OCI-LY1 (cell line): ENCODE data around the gene PNLIPRP1.

ENCODE experiments used
- EZH2 ChIP-seq: fragments of 200-600 bp; sonication (generic), shearing (Covaris generic); IDR thresholded peaks from 2 replicates; pipeline ENCODE4 v1.8.0; 2017; ENCODE audit warnings: borderline replicate concordance, mixed run types, mild to moderate bottlenecking, antibody characterized with exemption, low read length, moderate library complexity, mixed read lengths
- TF ChIP-seq, protein P1 (sequence below): fragments of 200-600 bp; sonication (generic), shearing (Covaris generic); IDR thresholded peaks from 2 replicates; pipeline ENCODE4 v1.5.1; 2017; ENCODE audit warnings: mild to moderate bottlenecking, antibody characterized with exemption, low read length, moderate library complexity, mixed read lengths

DNA sequence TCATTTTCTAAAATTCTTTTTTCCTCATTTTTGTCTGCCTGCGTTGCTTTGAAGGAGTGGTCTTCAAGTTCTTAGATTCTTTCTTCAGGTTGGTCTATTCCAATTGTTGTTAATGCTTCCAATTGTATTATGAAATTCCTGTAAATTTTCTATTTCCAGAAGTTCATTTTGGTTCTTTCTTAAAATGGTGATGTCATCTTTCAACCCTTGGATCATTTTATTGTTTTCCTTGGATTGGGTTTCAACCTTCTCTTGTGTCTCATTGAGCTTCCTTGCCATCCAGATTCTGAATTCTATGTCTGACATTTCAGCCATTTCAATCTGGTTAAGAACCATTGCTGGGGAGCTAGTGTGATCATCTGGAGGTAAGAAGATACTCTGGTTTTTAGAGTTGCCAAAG lies 63.1 kb downstream of the PNLIPRP1 start:
- TF ChIP-seq, protein P1, sequence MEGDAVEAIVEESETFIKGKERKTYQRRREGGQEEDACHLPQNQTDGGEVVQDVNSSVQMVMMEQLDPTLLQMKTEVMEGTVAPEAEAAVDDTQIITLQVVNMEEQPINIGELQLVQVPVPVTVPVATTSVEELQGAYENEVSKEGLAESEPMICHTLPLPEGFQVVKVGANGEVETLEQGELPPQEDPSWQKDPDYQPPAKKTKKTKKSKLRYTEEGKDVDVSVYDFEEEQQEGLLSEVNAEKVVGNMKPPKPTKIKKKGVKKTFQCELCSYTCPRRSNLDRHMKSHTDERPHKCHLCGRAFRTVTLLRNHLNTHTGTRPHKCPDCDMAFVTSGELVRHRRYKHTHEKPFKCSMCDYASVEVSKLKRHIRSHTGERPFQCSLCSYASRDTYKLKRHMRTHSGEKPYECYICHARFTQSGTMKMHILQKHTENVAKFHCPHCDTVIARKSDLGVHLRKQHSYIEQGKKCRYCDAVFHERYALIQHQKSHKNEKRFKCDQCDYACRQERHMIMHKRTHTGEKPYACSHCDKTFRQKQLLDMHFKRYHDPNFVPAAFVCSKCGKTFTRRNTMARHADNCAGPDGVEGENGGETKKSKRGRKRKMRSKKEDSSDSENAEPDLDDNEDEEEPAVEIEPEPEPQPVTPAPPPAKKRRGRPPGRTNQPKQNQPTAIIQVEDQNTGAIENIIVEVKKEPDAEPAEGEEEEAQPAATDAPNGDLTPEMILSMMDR: no peak
- TF ChIP-seq EZH2: no peak
